GM21528 (cell line): ENCODE measurements around the gene TRPM3.

Experiments used
- ATAC-seq: cut with Tn5 transposase; IDR thresholded peaks from one replicate; pipeline ENCODE4 v1.9.1; 2021; ENCODE audit warnings: mild to moderate bottlenecking, moderate library complexity; ENCODE audit not compliant: unreplicated experiment, low FRiP score

The TRPM3 gene

GRCh38 chr9:70951749-70952727, 169.4 kb downstream of the TRPM3 start:
- ATAC-seq = no peak

GRCh38 chr9:70950270-70950669, 171.2 kb downstream of the TRPM3 start:
- no peak for ATAC-seq

DNA sequence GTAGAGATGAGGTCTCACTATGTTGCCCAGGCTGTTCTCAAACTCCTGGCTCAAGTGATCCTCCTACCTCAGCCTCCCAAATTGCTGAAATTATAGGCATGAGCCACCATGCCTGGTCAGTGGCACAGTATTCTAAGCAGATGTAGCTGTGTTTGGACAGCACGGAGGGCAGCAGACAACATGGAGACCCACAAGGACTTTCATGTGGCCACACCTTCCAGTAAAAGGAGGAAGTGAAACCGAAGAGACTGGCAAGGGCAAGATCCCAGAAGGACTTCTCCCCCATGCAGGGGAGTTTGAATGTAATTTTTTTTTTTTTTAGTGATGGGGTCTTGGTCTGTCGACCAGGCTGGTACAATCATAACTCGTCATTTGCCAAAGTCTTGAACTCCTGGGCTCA, 172.2 kb downstream of the TRPM3 start:
- ATAC-seq = no peak

- ATAC-seq = no peak
Measured at GRCh38 chr9:70948744-70949143, 172.7 kb downstream of the TRPM3 start.

- ATAC-seq = no peak
Measured at GRCh38 chr9:70947511-70947910, 173.9 kb downstream of the TRPM3 start.

- no peak for ATAC-seq
Measured at GRCh38 chr9:70947086-70947485, 174.3 kb downstream of the TRPM3 start.

- ATAC-seq = no peak
Measured at GRCh38 chr9:70945301-70945700, 176.1 kb downstream of the TRPM3 start.

DNA sequence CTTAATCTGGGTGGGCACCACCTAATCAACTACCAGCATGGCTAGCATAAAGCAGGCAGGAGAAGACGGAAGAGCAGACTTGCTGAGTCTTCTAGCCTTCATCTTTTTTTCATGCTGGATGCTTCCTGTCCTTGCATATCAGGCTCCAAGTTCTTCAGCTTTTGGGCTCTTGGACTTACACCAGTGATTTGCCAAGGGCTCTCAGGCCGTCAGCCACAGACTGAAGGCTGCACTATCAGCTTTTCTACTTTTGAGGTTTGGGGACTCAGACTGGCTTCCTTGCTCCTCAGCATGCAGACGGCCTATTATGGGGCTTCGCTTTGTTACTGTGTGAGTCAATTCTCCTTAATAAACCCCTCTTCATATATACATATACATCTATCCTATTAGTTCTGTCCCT, 180.2 kb downstream of the TRPM3 start:
- no peak for ATAC-seq

DNA sequence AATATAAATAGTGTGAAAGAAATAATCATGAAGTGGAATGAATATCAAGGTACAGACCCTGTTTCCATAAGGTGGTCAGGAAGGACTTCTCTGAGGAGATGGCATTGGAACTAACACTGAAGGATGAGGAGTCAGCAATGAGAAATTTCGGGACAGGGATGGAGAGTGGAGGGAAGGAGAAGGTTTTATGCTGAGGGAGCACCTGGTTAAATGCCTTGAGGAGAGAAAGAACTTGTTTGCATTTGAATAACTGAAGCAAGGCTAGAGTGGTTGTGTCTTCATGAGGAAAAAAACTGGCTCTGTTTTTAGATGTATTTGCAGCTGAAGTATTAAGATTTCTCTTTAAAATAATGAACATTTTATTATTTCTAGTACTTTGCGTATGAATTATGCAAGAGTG, 180.8 kb downstream of the TRPM3 start:
- ATAC-seq = no peak

- no peak for ATAC-seq
Measured at GRCh38 chr9:70936536-70936935, 184.9 kb downstream of the TRPM3 start.

GRCh38 chr9:70935856-70936255, 185.6 kb downstream of the TRPM3 start:
- ATAC-seq = no peak

- no peak for ATAC-seq
Measured at GRCh38 chr9:70934642-70935041, 186.8 kb downstream of the TRPM3 start.

DNA sequence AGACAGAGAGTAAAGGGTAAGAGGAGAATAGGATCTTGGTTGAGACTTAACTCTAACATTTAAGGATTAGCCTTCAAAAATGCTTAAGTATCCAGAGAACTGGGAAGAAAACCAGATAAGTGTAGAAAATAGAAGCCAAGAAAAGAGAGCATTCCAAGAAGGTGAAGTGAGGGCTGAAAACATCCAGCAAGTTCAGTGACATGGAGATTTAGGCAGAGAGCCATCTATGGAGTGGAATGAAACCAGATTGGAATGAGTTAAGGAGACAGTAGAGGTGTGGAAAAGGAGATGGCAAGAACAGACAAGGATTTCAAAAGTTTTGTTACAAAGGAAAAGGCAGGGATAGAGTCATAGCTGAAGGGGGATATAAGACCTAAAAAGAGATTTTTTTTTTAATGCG, 188.1 kb downstream of the TRPM3 start:
- no peak for ATAC-seq

- no peak for ATAC-seq
Measured at GRCh38 chr9:70932097-70932496, 189.3 kb downstream of the TRPM3 start.

GRCh38 chr9:70927530-70927929, 193.9 kb downstream of the TRPM3 start:
- ATAC-seq = no peak

GRCh38 chr9:70924895-70925547, 196.4 kb downstream of the TRPM3 start:
- ATAC-seq = peak; percentile 81

- no peak for ATAC-seq
Measured at GRCh38 chr9:70924380-70924779, 197.0 kb downstream of the TRPM3 start.

DNA sequence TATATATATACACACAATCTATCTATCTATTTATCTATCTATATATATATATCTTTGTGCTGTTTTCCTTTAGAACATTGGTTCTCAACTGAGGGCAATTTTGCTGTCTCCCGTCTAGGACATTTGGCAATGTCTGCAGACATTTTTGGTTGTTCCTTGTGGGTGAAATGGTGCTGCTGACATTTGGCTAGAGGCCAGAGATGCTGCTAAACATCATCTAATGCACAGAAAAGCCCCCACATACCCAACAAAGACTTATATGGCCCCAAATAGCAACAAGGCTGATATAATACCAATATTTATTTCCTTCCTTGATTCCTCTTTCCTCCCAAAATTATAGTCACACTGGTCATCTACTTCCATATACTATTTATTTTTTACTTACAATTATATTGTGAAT, 197.5 kb downstream of the TRPM3 start:
- ATAC-seq = no peak

DNA sequence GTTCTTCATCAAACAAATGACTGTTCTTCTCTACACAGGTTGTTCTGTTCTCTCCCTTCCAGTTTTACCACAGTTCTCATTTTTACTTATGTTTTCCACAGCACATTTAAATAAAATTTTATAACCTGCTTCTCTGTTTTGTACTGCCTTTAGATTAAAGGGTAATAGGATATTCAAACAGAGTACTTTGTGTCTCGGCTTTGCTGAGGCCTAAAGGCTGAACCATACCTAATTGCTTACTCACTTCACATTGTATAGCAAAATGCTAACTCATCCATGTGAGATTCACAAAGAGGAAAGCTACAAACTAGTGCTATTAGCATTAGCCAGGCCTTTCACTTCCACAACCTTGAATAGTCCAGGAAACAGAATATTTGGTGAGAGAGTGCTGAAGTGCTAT, 200.3 kb downstream of the TRPM3 start:
- ATAC-seq = no peak

DNA sequence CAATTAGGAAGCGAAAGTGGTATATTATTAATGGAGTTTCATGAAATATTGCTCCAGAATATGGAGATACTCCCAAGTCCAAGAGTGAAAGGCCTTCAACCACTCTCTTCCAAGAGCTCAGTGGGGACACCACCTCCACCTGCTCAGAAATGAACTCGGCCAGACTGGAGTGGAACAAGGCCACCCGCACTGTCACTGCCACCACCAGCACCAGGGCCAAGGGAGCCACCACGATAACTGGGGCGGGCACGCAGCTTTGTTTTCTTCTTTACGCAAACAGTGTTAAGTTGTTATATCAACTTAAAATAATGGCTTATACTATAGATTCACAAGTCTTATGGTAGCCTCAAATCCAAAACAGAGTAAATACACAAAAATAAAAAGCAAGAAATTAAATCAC, 204.1 kb downstream of the TRPM3 start:
- no peak for ATAC-seq

DNA sequence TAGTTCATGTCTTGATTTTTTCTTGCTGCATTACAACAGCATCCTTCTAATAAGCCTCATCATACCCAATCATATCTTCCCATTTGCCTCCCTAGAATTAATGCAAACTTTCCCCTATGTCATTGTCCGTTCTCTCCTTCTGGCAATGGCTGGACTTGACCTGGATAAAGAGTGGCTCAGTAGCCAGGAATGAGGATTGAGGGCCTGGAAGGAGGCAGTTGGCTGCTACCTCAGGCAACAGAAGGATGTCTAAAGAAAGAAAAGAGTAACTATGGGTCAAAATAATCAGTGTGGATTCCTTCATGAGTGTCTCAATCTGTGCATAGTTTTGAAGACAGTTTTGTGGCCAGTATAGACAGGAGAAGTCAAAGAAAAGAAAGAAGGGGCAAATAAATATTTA, 209.6 kb downstream of the TRPM3 start:
- no peak for ATAC-seq

GRCh38 chr9:70910598-70910997, 210.8 kb downstream of the TRPM3 start:
- no peak for ATAC-seq
